A673 (cell line): ENCODE measurements around the gene PLCD3. TPM values are rescaled to one million over a fixed set of nuclear protein-coding genes. Genes with fewer than 3 reads are reported as not detected.

Experiments used
- microRNA-seq: library from miRNA; unstranded; fragments of <30 nt; microRNA quantifications from one replicate; pipeline ENCODE4 v1.2.0, GENCODE V29; 2021
- total RNA-seq: library from RNA; stranded (reverse); gene quantifications from 2 replicates; pipeline ENCODE4 v1.2.3, GENCODE V29; 2021

Gene PLCD3
- total RNA-seq, 1 experiment from 2014 or later, result 12.0 TPM

Small RNAs within 50 kb of the gene (microRNA-seq; reads per million reads assigned to microRNA genes)
- not detected for gene MIR6784

Other genes starting within 250 kb of the PLCD3 start
- gene EFTUD2, start 233.1 kb downstream of the PLCD3 start, total RNA-seq, result 133 and 144 TPM in 2 replicates
- gene GFAP, start 217.0 kb downstream of the PLCD3 start, total RNA-seq, result not detected in 2 replicates
- gene KIF18B, start 184.7 kb downstream of the PLCD3 start, total RNA-seq, result 49.4 and 54.3 TPM in 2 replicates
- 8.6 and 10.8 TPM in 2 replicates for gene C1QL1, start 164.2 kb downstream of the PLCD3 start, total RNA-seq
- 19.1 and 21.8 TPM in 2 replicates for gene DCAKD, start 80.9 kb downstream of the PLCD3 start, total RNA-seq
- gene NMT1, start 71.2 kb downstream of the PLCD3 start, total RNA-seq, result 108 and 118 TPM in 2 replicates
- 1.4 and 4.2 TPM in 2 replicates for gene ACBD4, start 3.2 kb upstream of the PLCD3 start, total RNA-seq
- gene HEXIM1, start 16.0 kb upstream of the PLCD3 start, total RNA-seq, result 21.2 and 22.1 TPM in 2 replicates
- gene HEXIM2, start 29.4 kb upstream of the PLCD3 start, total RNA-seq, result 4.6 and 4.8 TPM in 2 replicates
- gene FMNL1, start 89.4 kb upstream of the PLCD3 start, total RNA-seq, result 1.0 and 1.4 TPM in 2 replicates
- gene SPATA32, start 129.6 kb upstream of the PLCD3 start, total RNA-seq, result 0.22 TPM in 1 of 2 replicates, not detected in the other
- 3.0 and 5.5 TPM in 2 replicates for gene MAP3K14, start 184.5 kb upstream of the PLCD3 start, total RNA-seq